Adrenal gland (tissue), 5 donors: ENCODE results near the gene SV2C.

Source experiments
- CTCF ChIP-seq, 6 experiments: fragments of 450-650 bp in 4 of 6; fragments of 200-600 bp in 2 of 6; sonication (generic) in 1 of 6; IDR thresholded peaks; 1 replicate in 5 of 6; 2 replicates in 1 of 6; pipeline versions ENCODE4 v1.5.1 to v1.8.0; 2016 to 2021; ENCODE audit warnings: antibody characterized with exemption in 6 of 6, mild to moderate bottlenecking in 2 of 6, moderate library complexity in 1 of 6
- POLR2A ChIP-seq, 2 donors: fragments of 450-650 bp; IDR thresholded peaks; one replicate each; pipeline ENCODE4 v1.6.1; 2017; ENCODE audit warnings: antibody characterized with exemption in 2 of 2, mild to moderate bottlenecking in 2 of 2, moderate library complexity in 1 of 2
- donor health status: DM: no; HTN: no; CAD: no.

GRCh38 chr5:76393035-76393680, 310.0 kb downstream of the SV2C start:
- TF ChIP-seq CTCF (IDR thresholded peaks at IDR 0.05): no peak
- no peak for TF ChIP-seq POLR2A (IDR thresholded peaks at IDR 0.05)
